ENCODE results near the gene ARHGEF17.

Gene ARHGEF17

GRCh38 chr11:73337846-73338245, 29.8 kb downstream of the ARHGEF17 start:
- DNase-seq (ENCODE audit: low spot score), result no peak
- no peak for TF ChIP-seq CTCF (IDR thresholded peaks at IDR 0.05; ENCODE audit: extremely low read depth, missing control alignments)

- TF ChIP-seq CTCF (IDR thresholded peaks at IDR 0.05; ENCODE audit: extremely low read depth, missing control alignments), result no peak
Measured at GRCh38 chr11:73338279-73338678, 30.2 kb downstream of the ARHGEF17 start.

GRCh38 chr11:73340164-73340563, 32.1 kb downstream of the ARHGEF17 start:
- TF ChIP-seq CTCF (IDR thresholded peaks at IDR 0.05; ENCODE audit: extremely low read depth, missing control alignments), result no peak
- no peak for DNase-seq (ENCODE audit: low spot score)

More at GRCh38 chr11:73338279-73338678, 30.2 kb downstream of the ARHGEF17 start:
- DNase-seq (ENCODE audit: low spot score), result no peak

GRCh38 chr11:73342633-73343032, 34.6 kb downstream of the ARHGEF17 start:
- no peak for DNase-seq (ENCODE audit: low spot score)
- no peak for TF ChIP-seq CTCF (IDR thresholded peaks at IDR 0.05; ENCODE audit: extremely low read depth, missing control alignments)

- no peak for TF ChIP-seq CTCF (IDR thresholded peaks at IDR 0.05; ENCODE audit: extremely low read depth, missing control alignments)
- DNase-seq (ENCODE audit: low spot score), result no peak
Measured at GRCh38 chr11:73343076-73343873, 35.2 kb downstream of the ARHGEF17 start.

GRCh38 chr11:73344191-73344607, 36.1 kb downstream of the ARHGEF17 start:
- TF ChIP-seq CTCF (IDR thresholded peaks at IDR 0.05; ENCODE audit: extremely low read depth, missing control alignments), result no peak
- no peak for DNase-seq (ENCODE audit: low spot score)

GRCh38 chr11:73345481-73346160, 37.5 kb downstream of the ARHGEF17 start:
- no peak for TF ChIP-seq CTCF (IDR thresholded peaks at IDR 0.05; ENCODE audit: extremely low read depth, missing control alignments)
- DNase-seq (ENCODE audit: low spot score), result no peak
